K562 (cell line): ENCODE data around the gene SS18. TPM values are rescaled to one million over a fixed set of nuclear protein-coding genes. Genes with fewer than 3 reads are reported as not detected.

Source experiments
- ATF7 ChIP-seq: fragments of 450-650 bp; IDR thresholded peaks from 2 replicates; pipeline ENCODE4 v1.7.1; 2014; ENCODE audit warnings: mild to moderate bottlenecking, moderate library complexity
- BHLHE40 ChIP-seq: IDR thresholded peaks from 2 replicates; pipeline ENCODE4 v1.6.1; 2011; ENCODE audit warnings: low read length, improper control_type of control experiment
- CCNT2 ChIP-seq: IDR thresholded peaks from 2 replicates; pipeline ENCODE4 v1.6.1; 2011; ENCODE audit warnings: borderline replicate concordance, low read depth, mild to moderate bottlenecking, moderate library complexity, mixed read lengths, low read length; ENCODE audit not compliant: insufficient read length; ENCODE audit errors: extremely low read depth
- DMBX1 ChIP-seq: fragments of 250-450 bp; sonication (Bioruptor Pico); IDR thresholded peaks from 2 replicates; pipeline ENCODE4 v1.8.0; 2022; ENCODE audit warnings: inconsistent platforms, mild to moderate bottlenecking, moderate library complexity, borderline replicate concordance
- DPF2 ChIP-seq: fragments of 450-650 bp; IDR thresholded peaks from 2 replicates; pipeline ENCODE4 v1.6.1; 2016
- EHMT2 ChIP-seq: fragments of 450-650 bp; IDR thresholded peaks from 2 replicates; pipeline ENCODE4 v1.6.1; 2018; ENCODE audit warnings: antibody characterized with exemption
- ESRRA ChIP-seq: fragments of 450-650 bp; IDR thresholded peaks from 2 replicates; pipeline ENCODE4 v1.6.1; 2014; ENCODE audit warnings: low read depth, mild to moderate bottlenecking, moderate library complexity, borderline replicate concordance
- ETV1 ChIP-seq: fragments of 450-650 bp; conservative IDR thresholded peaks from 2 replicates; pipeline ENCODE4 v1.6.1; 2016; ENCODE audit warnings: missing genetic modification characterization, control low read depth, low read depth, missing compliant biosample characterization
- GABPB2 ChIP-seq: fragments of 250-450 bp; sonication (Bioruptor Pico); conservative IDR thresholded peaks from 2 replicates; pipeline ENCODE4 v1.5.1; 2021; ENCODE audit warnings: mild to moderate bottlenecking
- HMG20B ChIP-seq: fragments of 250-450 bp; sonication (Bioruptor Pico); IDR thresholded peaks from 2 replicates; pipeline ENCODE4 v1.5.0; 2021; ENCODE audit warnings: mild to moderate bottlenecking
- JUND ChIP-seq, 2 experiments: IDR thresholded peaks; 2 replicates in 1 of 2; 3 replicates in 1 of 2; pipeline ENCODE4 v1.6.1; 2011; ENCODE audit warnings: borderline replicate concordance in 2 of 2, low read depth in 2 of 2, low read length in 2 of 2, improper control_type of control experiment in 1 of 2, missing biosample characterization in 1 of 2, missing genetic modification characterization in 1 of 2, missing genetic modification reagents in 1 of 2
- KDM2B ChIP-seq: fragments of 250-450 bp; sonication (Bioruptor Pico); IDR thresholded peaks from 2 replicates; pipeline ENCODE4 v1.8.0; 2021; ENCODE audit warnings: mild to moderate bottlenecking, moderate library complexity
- NBN ChIP-seq: fragments of 450-650 bp; IDR thresholded peaks from 2 replicates; pipeline ENCODE4 v1.6.1; 2016; ENCODE audit warnings: low read depth, mild to moderate bottlenecking
- NCOR1 ChIP-seq: fragments of 450-650 bp; IDR thresholded peaks from 2 replicates; pipeline ENCODE4 v1.6.1; 2016; ENCODE audit warnings: mild to moderate bottlenecking, moderate library complexity
- NRF1 ChIP-seq, 2 experiments: fragments of 450-650 bp; IDR thresholded peaks in 1 of 2; conservative IDR thresholded peaks in 1 of 2; 2 replicates each; pipeline ENCODE4 v1.6.1; 2014; ENCODE audit warnings: mild to moderate bottlenecking in 2 of 2
- PTRF ChIP-seq: fragments of 450-650 bp; IDR thresholded peaks from 2 replicates; pipeline ENCODE4 v1.6.1; 2016; ENCODE audit warnings: mild to moderate bottlenecking, missing genetic modification characterization, missing compliant biosample characterization
- SMARCE1 ChIP-seq: fragments of 450-650 bp; IDR thresholded peaks from 2 replicates; pipeline ENCODE4 v1.7.1; 2016; ENCODE audit warnings: mild to moderate bottlenecking
- SREBF1 ChIP-seq: fragments of 150-350 bp; IDR thresholded peaks from 2 replicates; pipeline ENCODE4 v1.6.1; 2014; ENCODE audit warnings: antibody characterized with exemption, low read depth, low read length, borderline replicate concordance
- SRSF1 ChIP-seq: fragments of 200-400 bp; formaldehyde crosslinking; IDR thresholded peaks from 2 replicates; pipeline ENCODE4 v1.6.1; 2017; ENCODE audit warnings: mild to moderate bottlenecking, low read depth, low read length, moderate library complexity
- STAT5B ChIP-seq: fragments of 250-450 bp; sonication (Bioruptor Pico); IDR thresholded peaks from 2 replicates; pipeline ENCODE4 v1.8.0; 2021; ENCODE audit warnings: mild to moderate bottlenecking, inconsistent platforms
- TAF9B ChIP-seq: fragments of 450-650 bp; IDR thresholded peaks from 2 replicates; pipeline ENCODE4 v1.6.1; 2018; ENCODE audit warnings: mild to moderate bottlenecking; ENCODE audit not compliant: partially characterized antibody
- ZMIZ1 ChIP-seq, 2 experiments: fragments of 150-350 bp in 1 of 2; IDR thresholded peaks; 2 replicates each; pipeline ENCODE4 v1.6.1; 2012 to 2016; ENCODE audit warnings: low read depth in 2 of 2, low read length in 2 of 2, mild to moderate bottlenecking in 1 of 2, moderate library complexity in 1 of 2
- ZNF197 ChIP-seq: fragments of 200-800 bp; sonication (Bioruptor generic); IDR thresholded peaks from 2 replicates; pipeline ENCODE4 v1.6.1; 2016; ENCODE audit warnings: low read depth, missing genetic modification characterization, missing compliant biosample characterization
- ZNF583 ChIP-seq: fragments of 250-450 bp; sonication (Bioruptor Pico); IDR thresholded peaks from 2 replicates; pipeline ENCODE4 v1.4.0; 2020
- ZNF639 ChIP-seq, 2 experiments: fragments of 200-800 bp in 1 of 2; sonication (Bioruptor generic) in 1 of 2; sonication (generic) in 1 of 2; formaldehyde crosslinking in 1 of 2; IDR thresholded peaks in 1 of 2; conservative IDR thresholded peaks in 1 of 2; 2 replicates each; pipeline versions ENCODE4 v1.5.0 to v1.6.1; 2016 to 2020; ENCODE audit warnings: missing compliant biosample characterization in 1 of 2, missing genetic modification characterization in 1 of 2, missing genetic modification reagents in 1 of 2
- polyA plus RNA-seq, 8 experiments: library from polyadenylated mRNA; depleted of rRNA in 4 of 8; stranded (reverse) in 5 of 8; unstranded in 3 of 8; fragments of >200 nt; fragmentation: Nextera tagmentation in 2 of 8; fragmentation: Illumina TruSeq in 1 of 8; extraction: Ambion mirVana in 2 of 8; extraction: Trizol in 1 of 8; gene quantifications; 2 replicates each; pipeline versions ENCODE4 v1.2.1 to v1.2.3, GENCODE V29; 2011 to 2014; ENCODE audit warnings: inconsistent platforms in 1 of 8, missing spikeins in 1 of 8
- total RNA-seq, 7 experiments: library from RNA; depleted of rRNA in 6 of 7; stranded (reverse); fragments of >200 nt in 6 of 7; fragmentation: Illumina TruSeq in 2 of 7; extraction: Trizol in 2 of 7; gene quantifications; 2 replicates each; pipeline versions ENCODE4 v1.2.1 to v1.2.3, GENCODE V29; 2011 to 2021; ENCODE audit warnings: low replicate concordance in 1 of 7

Gene SS18
- total and polyA plus RNA-seq, 9 of the 15 experiments (the other 6 are each of a cell fraction or from before 2014, with no cell fraction given), result 30.9 to 190 (median 102) TPM

- peak; percentile 47; the same call in 1 of the 2 replicates for TF ChIP-seq ZNF197 (CRISPR knock-in tag)
- no peak for TF ChIP-seq HMG20B
- TF ChIP-seq STAT5B (CRISPR knock-in tag), result no peak
- TF ChIP-seq CCNT2, result no peak
- TF ChIP-seq ZMIZ1 (IDR thresholded peaks at IDR 0.05; ENCODE audit: low read depth in 2 of 2, low read length in 2 of 2), result no peak
- no peak for TF ChIP-seq GABPB2 (CRISPR knock-in tag)
- no peak for TF ChIP-seq ZNF639 (CRISPR knock-in tag; conservative IDR thresholded peaks at IDR 0.05 in 1 of 2, IDR thresholded peaks at IDR 0.05 in 1 of 2)
- peak; percentile 38; the same call in 1 of the 2 replicates for TF ChIP-seq ETV1 (tag)
- TF ChIP-seq PTRF (tag), result no peak
- peak; percentile 83 for TF ChIP-seq ESRRA
- no peak for TF ChIP-seq SRSF1
- TF ChIP-seq BHLHE40, result peak; percentile 75
- TF ChIP-seq SREBF1, result no peak
- TF ChIP-seq JUND (IDR thresholded peaks at IDR 0.05; ENCODE audit: borderline replicate concordance, low read depth, low read length), result peak; percentile 42; the same call in 1 of the 2 replicates
- TF ChIP-seq JUND (tag; IDR thresholded peaks at IDR 0.05; ENCODE audit: borderline replicate concordance, low read depth, low read length), result no peak; the same call in 2 of the 3 replicates
- TF ChIP-seq DPF2, result peak; percentile 59
- no peak for TF ChIP-seq TAF9B
- no peak for TF ChIP-seq ZNF583
- TF ChIP-seq NCOR1, result peak; percentile 64
- peak in 1 of 2 experiments; percentile 13; a peak in 1 of 4 replicates for TF ChIP-seq NRF1 (conservative IDR thresholded peaks at IDR 0.05 in 1 of 2, IDR thresholded peaks at IDR 0.05 in 1 of 2)
- TF ChIP-seq SMARCE1, result peak; percentile 32; the same call in 1 of the 2 replicates
- TF ChIP-seq KDM2B (CRISPR knock-in tag), result no peak
- peak; percentile 32; the same call in 1 of the 2 replicates for TF ChIP-seq ATF7
- TF ChIP-seq DMBX1 (CRISPR knock-in tag), result no peak
- TF ChIP-seq EHMT2, result 0 out of 2 replicates have a peak, but pooled peaks have one; percentile 12
- peak; percentile 52; the same call in 1 of the 2 replicates for TF ChIP-seq NBN
Observed at GRCh38 chr18:25974630-25975077, 115.8 kb downstream of the SS18 start (continued).
